Activated CD4-positive, alpha-beta T cell treated with anti-CD3 and anti-CD28 coated beads for 36 hours (primary cell): ENCODE measurements around the gene PGAM4. TPM values are rescaled to one million over a fixed set of nuclear protein-coding genes. Genes with fewer than 3 reads are reported as not detected.
"Not testable (repeated sequence)": the region's sequence is repeated elsewhere in the genome, so short reads cannot be mapped to it uniquely, and the experiment has no call there.

ENCODE experiments used
- ATAC-seq: fragments of 200-7000 bp; cut with Tn5 transposase; one replicate; pipeline ENCODE4 v1.10.0; 2021; ENCODE audit warnings: mild to moderate bottlenecking, moderate library complexity
- CTCF ChIA-PET: fragments of 350-600 bp; sonication (Branson Sonifier 250); formaldehyde crosslinking; loops from one replicate; lab custom pipeline; 2021; ENCODE audit warnings: antibody characterized with exemption; lab: Charles Lee
- POLR2A ChIA-PET: fragments of 350-600 bp; sonication (Branson Sonifier 250); formaldehyde crosslinking; loops from one replicate; lab custom pipeline; 2021; ENCODE audit warnings: antibody characterized with exemption, inconsistent platforms; lab: Charles Lee
- DNase-seq: peaks from one replicate; pipeline ENCODE4 v3.0.0-alpha.2; 2020
- H3K27ac Mint-ChIP-seq: one replicate; pipeline ENCODE4 v1.8.0; 2021; ENCODE audit warnings: mixed read lengths
- H3K27me3 Mint-ChIP-seq: one replicate; pipeline ENCODE4 v1.8.0; 2021; ENCODE audit warnings: mixed read lengths
- H3K36me3 Mint-ChIP-seq: one replicate; pipeline ENCODE4 v1.8.0; 2021; ENCODE audit warnings: low read depth, mixed read lengths
- H3K4me1 Mint-ChIP-seq: one replicate; pipeline ENCODE4 v1.8.0; 2021; ENCODE audit warnings: mixed read lengths
- H3K4me3 Mint-ChIP-seq: one replicate; pipeline ENCODE4 v1.8.0; 2021; ENCODE audit warnings: mild to moderate bottlenecking, moderate library complexity, mixed read lengths
- H3K9me3 Mint-ChIP-seq: one replicate; pipeline ENCODE4 v1.8.0; 2021; ENCODE audit warnings: low read depth, mixed read lengths
- intact Hi-C, 2 experiments: fragments of 100-400 bp; cut with DNase I in 1 of 2; cut with micrococcal nuclease in 1 of 2; formaldehyde crosslinking; loops; one replicate each; pipeline versions ENCODE4 v1.14.2 to v1.15.1; 2022 to 2024; cut with DNase I, micrococcal nuclease
- total RNA-seq, 2 experiments: library from RNA; stranded (reverse); gene quantifications; one replicate each; pipeline ENCODE4 v1.2.3, GENCODE V29; 2021

PGAM4 gene
- total RNA-seq, 2 experiments from 2014 or later = 0.55 TPM; not detected in 1

DNA sequence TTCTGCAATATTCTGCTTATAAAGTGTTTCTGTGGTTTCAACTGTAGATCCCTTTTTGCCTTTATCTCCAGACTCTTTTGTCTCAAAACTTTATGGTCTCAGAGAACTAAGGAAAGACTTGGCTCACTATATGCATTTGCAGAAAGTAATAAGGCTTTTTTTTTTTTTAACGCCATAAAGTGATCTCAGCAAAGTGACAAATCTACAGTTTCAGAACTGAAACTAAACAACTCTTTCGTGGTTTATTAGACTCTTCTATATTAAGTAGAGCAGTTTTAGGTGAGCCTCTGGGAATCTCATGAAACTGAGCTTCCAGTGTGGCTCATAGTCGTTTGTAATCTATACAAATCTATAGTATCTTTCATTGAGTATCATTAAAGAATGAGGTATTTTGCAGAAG, 43.7 kb downstream of the PGAM4 start:
- ATAC-seq = no peak
- ChIA-PET POLR2A (no interaction called here), CTCF (interaction anchor here (0.5 kb wide), 1 partner anchor 177 kb away, joined by 4 read pairs; no protein-coding TSS in a partner anchor)
- H3K4me1 Mint-ChIP-seq = peaks cover 7% of the 10 kb centered on the region
- H3K27ac Mint-ChIP-seq = no peak overlapping the region
- H3K9me3 Mint-ChIP-seq = peaks cover 2% of the 10 kb centered on the region
- no peaks in the 10 kb centered on the region for H3K27me3 Mint-ChIP-seq
- no peak for DNase-seq
- peaks cover 4% of the 10 kb centered on the region for H3K36me3 Mint-ChIP-seq
- H3K4me3 Mint-ChIP-seq = no peak overlapping the region
- intact Hi-C loops = no loop called here

DNA sequence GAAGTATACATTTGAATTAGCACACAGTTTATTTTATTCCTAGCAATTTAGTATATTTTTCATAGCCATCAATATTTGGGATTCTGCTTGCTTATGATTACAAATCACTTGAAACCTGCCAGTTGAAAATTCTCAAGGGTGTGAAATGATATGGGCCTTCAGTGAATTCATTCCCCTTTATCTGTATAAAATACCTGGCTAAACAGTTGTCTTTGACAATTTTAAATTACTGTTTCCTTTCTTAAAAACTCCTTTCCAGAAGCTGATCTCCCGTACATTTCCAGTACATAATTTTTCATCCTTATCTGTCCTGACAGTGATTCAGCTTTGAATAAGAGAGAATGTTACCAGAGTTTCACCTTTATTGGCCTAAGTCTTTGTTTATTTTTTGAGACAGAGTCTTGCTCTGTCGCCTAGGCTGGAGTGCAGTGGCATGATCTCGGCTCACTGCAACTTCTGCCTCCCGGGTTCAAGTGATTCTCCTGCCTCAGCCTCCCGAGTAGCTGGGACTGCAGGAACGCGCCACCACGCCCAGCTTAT, 45.0 kb downstream of the PGAM4 start:
- CTCF ChIA-PET = interaction anchor here (0.6 kb wide), 1 partner anchor 211 kb away, joined by 3 read pairs; no protein-coding TSS in a partner anchor
- Mint-ChIP-seq H3K4me3 (no peak overlapping the region), H3K27me3 (no peaks in the 10 kb centered on the region), H3K9me3 (peaks cover 2% of the 10 kb centered on the region), H3K27ac (no peak overlapping the region), H3K36me3 (peaks cover 4% of the 10 kb centered on the region), H3K4me1 (peaks cover 7% of the 10 kb centered on the region)
- ATAC-seq (no peak), DNase-seq (no peak)
- intact Hi-C loops = no loop called here
- POLR2A ChIA-PET = no interaction called here

DNA sequence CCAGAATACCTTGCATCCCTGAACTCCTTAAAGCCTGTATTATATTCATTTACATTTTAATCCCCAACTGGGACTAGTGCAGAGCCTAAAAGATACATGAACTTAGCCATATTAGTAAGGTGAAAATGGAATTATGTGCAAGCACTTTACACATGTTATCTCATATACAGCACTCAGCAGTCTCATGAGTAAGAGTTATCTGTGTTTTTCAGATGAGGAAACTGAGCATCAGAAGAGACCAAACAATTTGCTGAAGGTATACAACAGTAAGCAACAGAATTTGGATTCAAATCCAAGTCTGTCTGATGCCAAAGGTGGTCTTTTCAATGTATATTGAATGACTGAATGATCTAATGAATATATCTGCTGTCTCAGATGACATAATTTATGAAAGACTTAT, 46.7 kb downstream of the PGAM4 start:
- Mint-ChIP-seq H3K4me1 (peaks cover 13% of the 10 kb centered on the region), H3K27ac (no peak overlapping the region), H3K4me3 (no peak overlapping the region), H3K36me3 (peaks cover 4% of the 10 kb centered on the region), H3K9me3 (peaks cover 2% of the 10 kb centered on the region), H3K27me3 (no peaks in the 10 kb centered on the region)
- no peak for ATAC-seq
- intact Hi-C loops = no loop called here
- DNase-seq = no peak
- ChIA-PET POLR2A (interaction anchor here (0.6 kb wide), 1 partner anchor 22 kb away, joined by 3 read pairs; no protein-coding TSS in a partner anchor), CTCF (interaction anchor here (0.9 kb wide), 1 partner anchor 11 kb away, joined by 3 read pairs; no protein-coding TSS in a partner anchor)

DNA sequence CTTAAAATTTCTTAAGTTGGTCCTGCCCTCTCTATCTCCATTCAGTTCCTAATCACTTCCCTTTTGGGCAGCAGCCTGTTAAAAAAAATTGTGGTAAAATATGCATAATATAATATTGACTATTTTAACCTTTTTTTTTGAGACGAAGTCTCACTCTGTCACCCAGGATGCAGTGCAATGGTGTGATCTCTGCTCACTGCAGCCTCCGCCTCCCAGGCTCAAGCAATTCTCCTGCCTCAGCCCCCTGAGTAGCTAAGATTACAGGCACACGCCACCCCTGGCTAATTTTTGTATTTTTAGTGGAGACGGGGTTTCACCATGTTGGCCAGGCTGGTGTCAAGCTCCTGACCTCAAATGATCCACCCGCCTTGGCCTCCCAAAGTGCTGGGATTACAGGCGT, 50.1 kb downstream of the PGAM4 start:
- intact Hi-C loops, CTCF ChIA-PET, POLR2A ChIA-PET: not testable (repeated sequence)

DNA sequence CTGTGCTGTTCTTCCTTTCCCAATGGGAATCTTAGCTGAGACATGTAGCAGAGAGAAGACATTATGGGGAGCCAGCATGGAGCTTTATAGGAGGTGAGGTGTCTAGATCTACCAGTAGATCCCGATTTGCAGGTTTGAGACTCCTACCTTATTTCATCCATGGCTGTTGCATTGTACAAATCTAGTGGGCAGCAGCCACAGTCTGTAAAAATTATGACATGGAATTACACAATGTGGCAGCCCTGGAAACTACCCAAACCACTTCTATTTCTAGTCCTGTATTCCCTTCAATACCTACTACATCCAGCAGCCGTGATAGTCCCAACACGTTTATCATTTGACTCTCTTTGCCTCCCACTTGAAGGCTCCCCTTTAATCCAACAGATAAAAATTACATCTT, 50.9 kb downstream of the PGAM4 start:
- ATAC-seq (no peak), DNase-seq (no peak)
- POLR2A ChIA-PET = no interaction called here
- H3K4me3 Mint-ChIP-seq = no peak overlapping the region
- H3K4me1 Mint-ChIP-seq = peaks cover 23% of the 10 kb centered on the region
- CTCF ChIA-PET = interaction anchor here (1.4 kb wide), 1 partner anchor 19 kb away, joined by 4 read pairs; the partner anchor contains the start of gene COX7B
- no peak overlapping the region for H3K27ac Mint-ChIP-seq
- H3K9me3 Mint-ChIP-seq = peaks cover 2% of the 10 kb centered on the region
- peaks cover 4% of the 10 kb centered on the region for H3K36me3 Mint-ChIP-seq
- intact Hi-C loops = no loop called here
- no peaks in the 10 kb centered on the region for H3K27me3 Mint-ChIP-seq

More for the DNA sequence above, 50.1 kb downstream of the PGAM4 start:
- H3K4me3 Mint-ChIP-seq, DNase-seq, H3K36me3 Mint-ChIP-seq, H3K27me3 Mint-ChIP-seq, H3K27ac Mint-ChIP-seq, ATAC-seq, H3K9me3 Mint-ChIP-seq: not testable (repeated sequence)
- H3K4me1 Mint-ChIP-seq = peaks cover 22% of the 10 kb centered on the region

Other genes starting within 250 kb of the PGAM4 start
- 10 to 100 TPM; 52.1 to 70.6 TPM for gene ATRX, start 183.4 kb downstream of the PGAM4 start, total RNA-seq
- 10 to 100 TPM; 35.0 to 40.6 TPM for gene MAGT1, start 74.2 kb downstream of the PGAM4 start, total RNA-seq
- 100 to 1,000 TPM; 303 to 375 TPM for gene COX7B, start 70.2 kb downstream of the PGAM4 start, total RNA-seq
- gene ATP7A, start 58.9 kb downstream of the PGAM4 start, total RNA-seq = 1 to 10 TPM; 9.5 to 9.7 TPM
- 1,000 to 10,000 TPM; 1,263 to 1,446 TPM for gene PGK1, start 134.6 kb upstream of the PGAM4 start, total RNA-seq
- 10 to 100 TPM; 17.6 to 18.3 TPM for gene TAF9B, start 170.0 kb upstream of the PGAM4 start, total RNA-seq